GM12891 (cell line): Measurements from ENCODE around the gene AAK1.

ENCODE experiments used
- POLR2A ChIP-seq: IDR thresholded peaks from 2 replicates; pipeline ENCODE4 v1.6.1; 2011; ENCODE audit warnings: low read depth, low read length, control low read depth
- POLR2AphosphoS5 ChIP-seq: IDR thresholded peaks from 2 replicates; pipeline ENCODE4 v1.6.1; 2011; ENCODE audit warnings: low read depth, low read length, control low read depth
- POU2F2 ChIP-seq: IDR thresholded peaks from 2 replicates; pipeline ENCODE4 v1.6.1; 2011; ENCODE audit warnings: low read depth, mild to moderate bottlenecking, control low read depth, low read length, moderate library complexity
- SPI1 ChIP-seq: IDR thresholded peaks from 2 replicates; pipeline ENCODE4 v1.6.1; 2011; ENCODE audit warnings: low read depth, low read length, control low read depth
- TAF1 ChIP-seq: IDR thresholded peaks from 2 replicates; pipeline ENCODE4 v1.6.1; 2011; ENCODE audit warnings: low read depth, low read length, control low read depth

DNA sequence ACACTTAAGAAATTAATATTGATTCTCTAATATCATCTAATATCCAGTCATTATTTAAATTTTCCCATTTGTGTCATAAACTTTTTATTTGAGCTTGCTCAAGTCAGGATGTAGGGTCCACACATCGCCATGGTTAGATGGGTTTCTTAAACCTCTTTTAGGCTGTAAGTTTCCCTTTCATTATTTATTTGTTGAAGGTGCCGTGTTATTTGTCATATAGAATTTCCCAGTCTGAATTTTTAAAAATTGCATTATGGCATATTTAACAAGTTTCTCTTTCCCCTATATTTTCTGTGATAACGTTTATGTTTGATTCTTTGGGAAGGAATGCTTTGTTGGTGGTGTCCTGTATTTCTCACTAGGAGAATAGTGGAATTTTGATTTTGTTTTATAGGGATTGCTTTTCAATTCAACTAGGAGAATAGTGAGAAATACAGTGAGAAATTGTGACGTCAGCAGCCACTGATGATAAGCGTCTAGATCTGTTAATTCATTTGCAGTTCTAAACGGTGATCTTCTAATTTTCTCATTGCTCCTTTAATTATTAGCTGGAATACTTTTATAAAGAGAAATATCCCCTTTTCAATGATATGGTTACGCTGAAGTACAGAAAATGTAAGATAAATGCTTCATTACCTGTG lies 44.6 kb upstream of the AAK1 start:
- TF ChIP-seq POLR2A = no peak
- TF ChIP-seq TAF1 = no peak
- no peak for TF ChIP-seq POU2F2
- no peak for TF ChIP-seq POLR2AphosphoS5
- no peak for TF ChIP-seq SPI1
